Colonic mucosa (tissue), 4 donors: Measurements from ENCODE around the gene IL34. TPM values are rescaled to one million over a fixed set of nuclear protein-coding genes. Genes with fewer than 3 reads are reported as not detected.

Source experiments
- DNase-seq: peaks from one replicate; pipeline ENCODE4 v3.0.0-alpha.2; 2020
- H3K27ac ChIP-seq: fragments of 200-600 bp; one replicate; pipeline ENCODE4 v1.8.0; 2021
- H3K27me3 ChIP-seq: fragments of 200-600 bp; one replicate; pipeline ENCODE4 v1.8.0; 2021
- H3K36me3 ChIP-seq: fragments of 200-600 bp; one replicate; pipeline ENCODE4 v1.8.0; 2021
- H3K4me1 ChIP-seq: fragments of 200-600 bp; one replicate; pipeline ENCODE4 v1.8.0; 2021; ENCODE audit warnings: mild to moderate bottlenecking
- H3K4me3 ChIP-seq: fragments of 200-600 bp; one replicate; pipeline ENCODE4 v1.8.0; 2021
- H3K9ac ChIP-seq, 2 donors: one replicate each; pipeline ENCODE4 v1.7.0; 2013; ENCODE audit warnings: control low read depth in 2 of 2, low read depth in 2 of 2, low read length in 2 of 2
- H3K9me3 ChIP-seq: fragments of 200-600 bp; one replicate; pipeline ENCODE4 v1.8.0; 2021
- CTCF ChIP-seq: fragments of 200-600 bp; IDR thresholded peaks from one replicate; pipeline ENCODE4 v1.8.0; 2022; ENCODE audit warnings: antibody characterized with exemption, mild to moderate bottlenecking
- intact Hi-C: fragments of 100-400 bp; cut with DNase I; formaldehyde crosslinking; loops from one replicate; pipeline ENCODE4 v1.14.1; 2022
- total RNA-seq, 2 donors: library from RNA; stranded (reverse); fragmentation: NEBNext Ultra II Directional in 1 of 2; extraction: Animal tissue kit (Norgen Biotek cat#: 25700) in 1 of 2; gene quantifications; one replicate each; pipeline ENCODE4 v1.2.1, GENCODE V29; 2021
- donor health status: healthy.
- donor health status: DM: no; HTN: no; CAD: no.
- donor health status: DM: no; HTN: no; CAD: no.

The IL34 gene
- total RNA-seq, 2 donors from 2014 or later = 1.1 to 2.8 TPM

- no peak for TF ChIP-seq CTCF
- Histone ChIP-seq H3K27ac (no peak overlapping the region), H3K9me3 (no peaks in the 10 kb centered on the region), H3K27me3 (no peaks in the 10 kb centered on the region), H3K4me3 (no peak overlapping the region), H3K36me3 (no peaks in the 10 kb centered on the region), H3K4me1 (no peaks in the 10 kb centered on the region), H3K9ac (no peak overlapping the region)
- intact Hi-C loops = no loop called here
- DNase-seq = no peak
Measured at GRCh38 chr16:70601576-70602575, 44.5 kb upstream of the IL34 start.

GRCh38 chr16:70602831-70603230 is 43.5 kb upstream of the IL34 start:
- intact Hi-C loops = no loop called here
- Histone ChIP-seq H3K4me1 (no peaks in the 10 kb centered on the region), H3K36me3 (no peaks in the 10 kb centered on the region), H3K4me3 (no peak overlapping the region), H3K27me3 (no peaks in the 10 kb centered on the region), H3K9ac (no peak overlapping the region), H3K27ac (no peak overlapping the region), H3K9me3 (no peaks in the 10 kb centered on the region)
- no peak for DNase-seq
- TF ChIP-seq CTCF = no peak

DNA sequence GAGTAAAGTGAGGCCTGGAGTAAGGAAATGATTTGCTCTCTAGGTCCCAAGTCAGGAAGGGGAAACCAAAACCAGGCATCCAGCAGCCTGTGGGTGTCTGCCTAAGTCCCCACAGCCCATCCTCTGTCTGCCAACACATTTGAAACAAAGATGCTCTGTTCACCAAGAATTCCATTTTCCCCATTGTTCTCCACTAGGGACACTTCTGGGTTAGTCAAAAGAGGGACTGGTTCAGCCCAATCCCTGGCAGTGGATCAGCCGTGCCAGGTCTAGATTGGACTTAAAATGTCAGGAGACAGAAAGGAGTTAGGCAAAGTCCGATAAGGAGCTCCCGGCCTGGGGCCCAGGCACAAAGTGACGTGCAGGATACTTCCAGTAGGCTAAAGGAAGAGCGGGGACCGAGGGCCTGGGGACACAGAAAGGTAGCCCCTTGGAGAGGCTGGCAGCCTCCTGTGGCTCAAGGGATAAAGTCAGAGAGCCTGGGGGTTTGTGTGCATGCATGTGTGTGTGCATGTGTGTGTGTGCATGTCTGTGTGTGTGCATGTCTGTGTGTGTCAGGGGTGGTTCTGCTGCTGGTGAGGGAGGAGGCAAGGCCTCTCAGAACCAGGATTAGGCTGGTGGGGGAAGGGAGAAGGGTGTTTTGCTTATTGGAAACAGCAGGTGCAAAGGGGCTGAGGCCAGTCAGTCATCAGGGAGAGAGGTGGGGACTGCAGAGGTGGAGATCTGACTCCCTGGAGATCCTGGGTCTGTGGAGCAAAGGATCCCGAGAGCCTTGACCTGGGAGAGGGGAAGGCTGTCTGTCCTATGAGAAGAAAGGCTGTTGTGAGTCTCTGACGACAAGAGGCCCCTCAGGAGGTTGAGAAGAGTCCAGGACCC is 41.7 kb upstream of the IL34 start:
- no peak overlapping the region for H3K27ac ChIP-seq
- no peaks in the 10 kb centered on the region for H3K4me1 ChIP-seq
- intact Hi-C loops = no loop called here
- no peaks in the 10 kb centered on the region for H3K36me3 ChIP-seq
- no peak for TF ChIP-seq CTCF
- H3K4me3 ChIP-seq = no peak overlapping the region
- no peak for DNase-seq
- no peak overlapping the region for H3K9ac ChIP-seq
- H3K9me3 ChIP-seq = no peaks in the 10 kb centered on the region
- no peaks in the 10 kb centered on the region for H3K27me3 ChIP-seq

- intact Hi-C loops = no loop called here
- no peak overlapping the region for H3K27ac ChIP-seq
- no peaks in the 10 kb centered on the region for H3K27me3 ChIP-seq
- H3K36me3 ChIP-seq = no peaks in the 10 kb centered on the region
- H3K4me3 ChIP-seq = no peak overlapping the region
- no peaks in the 10 kb centered on the region for H3K9me3 ChIP-seq
- H3K4me1 ChIP-seq = no peaks in the 10 kb centered on the region
- no peak overlapping the region for H3K9ac ChIP-seq
- TF ChIP-seq CTCF = no peak
- DNase-seq = no peak
Measured at GRCh38 chr16:70605283-70605657, 41.1 kb upstream of the IL34 start.

DNA sequence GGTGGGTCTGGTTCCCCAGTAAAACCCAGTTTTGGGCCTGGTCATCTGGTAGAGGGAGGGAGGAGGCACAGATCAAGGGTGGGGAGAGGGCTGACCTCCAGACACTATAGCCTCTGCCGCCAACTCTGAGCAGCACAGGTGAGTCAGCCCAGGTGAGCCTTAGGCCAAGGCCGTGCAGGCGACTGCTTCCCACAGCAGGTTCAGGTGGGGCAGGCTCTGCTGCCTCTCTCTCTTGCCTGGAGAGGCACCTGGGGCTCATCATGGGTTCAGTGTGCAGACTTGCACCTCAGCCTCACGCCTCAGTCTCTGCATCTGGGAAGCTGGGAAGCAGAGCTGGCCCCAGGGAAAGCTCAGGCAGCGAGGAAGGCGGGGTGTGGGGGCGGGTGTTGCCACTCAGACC is 37.8 kb upstream of the IL34 start:
- Histone ChIP-seq H3K9me3 (no peaks in the 10 kb centered on the region), H3K4me1 (peaks cover 5% of the 10 kb centered on the region), H3K36me3 (no peaks in the 10 kb centered on the region), H3K9ac (no peak overlapping the region), H3K27me3 (no peaks in the 10 kb centered on the region), H3K27ac (no peak overlapping the region), H3K4me3 (no peak overlapping the region)
- no peak for TF ChIP-seq CTCF
- intact Hi-C loops = no loop called here
- no peak for DNase-seq
